Measurements from ENCODE around the gene NKAPL. TPM values are rescaled to one million over a fixed set of nuclear protein-coding genes. Genes with fewer than 3 reads are reported as not detected.

NKAPL gene
- total and polyA plus RNA-seq, 2 of the 13 experiments (the other 11 are each of a cell fraction or from before 2014, with no cell fraction given): not detected

DNA sequence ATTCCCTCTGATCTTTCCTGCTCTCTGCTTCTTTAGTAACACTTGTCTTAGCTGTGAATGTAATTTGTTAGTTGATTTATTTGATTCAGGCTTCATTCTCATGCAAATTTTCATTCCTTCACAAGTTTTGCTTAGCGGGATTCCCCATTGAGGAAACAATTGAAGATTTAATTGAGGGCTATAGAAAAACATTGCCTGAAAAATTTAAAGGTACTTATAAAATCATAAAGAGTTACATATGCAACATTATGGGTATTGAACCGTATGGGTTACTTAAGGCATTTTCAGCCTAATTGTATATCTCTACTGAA, 45.9 kb upstream of the NKAPL start:
- Histone ChIP-seq H2AFZ (ENCODE audit: low read length) (no peak overlapping the region), H3K4me2 (ENCODE audit: low read depth, low read length) (peak overlapping the region; percentile 84), H3K9me3 (ENCODE audit: low read length) (no peaks in the 10 kb centered on the region), H3K4me1 (ENCODE audit: insufficient read depth, low read length) (peaks cover 52% of the 10 kb centered on the region), H3K4me3 (replicated peaks in 1 of 3; ENCODE audit: insufficient read depth in 1 of 3, low read depth in 2 of 3, low read length in 3 of 3) (peak overlapping the region; percentile 48 to 75 (median 69); a peak in 4 of 6 replicates), H4K20me1 (ENCODE audit: insufficient read depth, low read length) (no peaks in the 10 kb centered on the region), H3K27me3 (ENCODE audit: control insufficient read depth in 1 of 2, insufficient read depth in 2 of 2, low read length in 2 of 2) (peaks cover 2 to 13% of the 10 kb centered on the region in 2 experiments), H3K36me3 (replicated peaks in 1 of 2; ENCODE audit: control insufficient read depth in 1 of 2, insufficient read depth in 2 of 2, low read length in 2 of 2) (no peaks in the 10 kb centered on the region), H3K79me2 (ENCODE audit: insufficient read depth, low read length) (no peaks in the 10 kb centered on the region), H3K9ac (ENCODE audit: insufficient read depth, low read depth, low read length) (no peak overlapping the region), H3K27ac (ENCODE audit: extremely low read length, insufficient read depth, low read length) (no peak overlapping the region)
- ChIA-PET POLR2A (interaction anchor here (1.6 kb wide), 1 partner anchor 51 kb away, joined by 4 read pairs; no protein-coding TSS in a partner anchor), CTCF (ENCODE audit: low intra/inter-chr PET ratio, low total read pairs) (no interaction called here)
- intact Hi-C loops (cut with micrococcal nuclease; ENCODE audit: unreplicated experiment): no loop called here
- DNase-seq (ENCODE audit: low spot score) (no peak), ATAC-seq (no peak), FAIRE-seq (no peak)
- TF ChIP-seq RERE (CRISPR knock-in tag; IDR thresholded peaks at IDR 0.05; ENCODE audit: low read depth) (no peak), SSRP1 (CRISPR knock-in tag; IDR thresholded peaks at IDR 0.05) (peak; percentile 98; the same call in 1 of the 2 replicates), TGIF2 (CRISPR knock-in tag; IDR thresholded peaks at IDR 0.05) (peak; percentile 0; the same call in 1 of the 2 replicates), ZKSCAN5 (CRISPR knock-in tag; IDR thresholded peaks at IDR 0.05) (no peak), KMT2A (CRISPR knock-in tag; IDR thresholded peaks at IDR 0.05) (no peak), TOE1 (CRISPR knock-in tag; IDR thresholded peaks at IDR 0.05) (0 out of 2 replicates have a peak, but pooled peaks have one; percentile 6), ZFYVE20 (CRISPR knock-in tag; IDR thresholded peaks at IDR 0.05; ENCODE audit: borderline replicate concordance, low read depth) (no peak), RBFOX2 (IDR thresholded peaks at IDR 0.05; ENCODE audit: low read depth, low read length) (no peak), ZNF337 (CRISPR knock-in tag; IDR thresholded peaks at IDR 0.05; ENCODE audit: borderline replicate concordance, low read depth) (peak; percentile 11; the same call in 1 of the 2 replicates), ZNF800 (CRISPR knock-in tag; IDR thresholded peaks at IDR 0.05) (peak; percentile 20; the same call in 1 of the 2 replicates)
- 6% methylated on average over 2 of the region's 2 CpGs for WGBS (ENCODE audit: low lambda C conversion rate)
- in situ Hi-C loops (cut with HindIII; ENCODE audit: extremely low pct_ligation_motif_present, low pct_unique_long_range_greater_than_20kb): no loop called here
- no TSS peak for BruUV-seq (replicated peaks)

Measured in HepG2 (cell line).